Measurements from ENCODE around the gene KCNQ1OT1. TPM values are rescaled to one million over a fixed set of nuclear protein-coding genes. Genes with fewer than 3 reads are reported as not detected.

KCNQ1OT1 gene
- total RNA-seq, 2 donors from 2014 or later, result 5.2 to 6.9 TPM

- no peak overlapping the region for H3K4me3 Mint-ChIP-seq
- no peak overlapping the region for H3K27ac Mint-ChIP-seq
- Histone ChIP-seq H3K27me3 (ENCODE audit: control insufficient read depth, insufficient read depth, low read length, poor library complexity, severe bottlenecking) (no peaks in the 10 kb centered on the region), H3K27ac (ENCODE audit: low read depth, low read length) (no peak overlapping the region), H3K4me1 (ENCODE audit: control insufficient read depth, insufficient read depth, low read length) (no peaks in the 10 kb centered on the region), H3K9me3 (ENCODE audit: control insufficient read depth, low read length) (peaks cover 83% of the 10 kb centered on the region), H3K9ac (ENCODE audit: extremely low read depth, low read length, poor library complexity, severe bottlenecking) (no peak overlapping the region), H3K4me3 (ENCODE audit: low read length) (no peak overlapping the region), H3K36me3 (ENCODE audit: control insufficient read depth, insufficient read depth, low read length) (no peaks in the 10 kb centered on the region)
- peaks cover 76% of the 10 kb centered on the region for H3K27me3 Mint-ChIP-seq (ENCODE audit: insufficient read depth)
- H3K36me3 Mint-ChIP-seq (ENCODE audit: low read depth), result peaks cover 11% of the 10 kb centered on the region
- TF ChIP-seq CTCF (conservative IDR thresholded peaks at IDR 0.05), result no peak
- WGBS, 2 experiments (ENCODE audit: insufficient coverage in 1 of 2, insufficient read length in 1 of 2), result 91 to 92% methylated on average over 11 to 16 of the region's 16 CpGs
- no peaks in the 10 kb centered on the region for H3K4me1 Mint-ChIP-seq
- peaks cover 100% of the 10 kb centered on the region for H3K9me3 Mint-ChIP-seq
- no peak for DNase-seq
These were observed 45.7 kb downstream of the KCNQ1OT1 start for GRCh38 chr11:2653930-2654739.

- H3K9ac ChIP-seq (ENCODE audit: extremely low read depth, low read length, poor library complexity, severe bottlenecking), result no peak overlapping the region
- Mint-ChIP-seq H3K4me3 (no peak overlapping the region), H3K4me1 (no peaks in the 10 kb centered on the region), H3K27ac (no peak overlapping the region), H3K36me3 (ENCODE audit: low read depth) (peaks cover 8% of the 10 kb centered on the region), H3K27me3 (ENCODE audit: insufficient read depth) (peaks cover 73% of the 10 kb centered on the region), H3K9me3 (peaks cover 100% of the 10 kb centered on the region)
- TF ChIP-seq CTCF (conservative IDR thresholded peaks at IDR 0.05), result no peak
- H3K9me3 ChIP-seq (ENCODE audit: control insufficient read depth, low read length), result peaks cover 83% of the 10 kb centered on the region
- no peaks in the 10 kb centered on the region for H3K36me3 ChIP-seq (ENCODE audit: control insufficient read depth, insufficient read depth, low read length)
- no peaks in the 10 kb centered on the region for H3K27me3 ChIP-seq (ENCODE audit: control insufficient read depth, insufficient read depth, low read length, poor library complexity, severe bottlenecking)
- no peak overlapping the region for H3K27ac ChIP-seq (ENCODE audit: low read depth, low read length)
- no peak for DNase-seq
- WGBS, 2 experiments (ENCODE audit: insufficient coverage in 1 of 2, insufficient read length in 1 of 2), result 80 to 82% methylated on average over 1 of the region's 1 CpG
- peak overlapping the region; percentile 62 for H3K4me3 ChIP-seq (ENCODE audit: low read length)
- no peaks in the 10 kb centered on the region for H3K4me1 ChIP-seq (ENCODE audit: control insufficient read depth, insufficient read depth, low read length)
These were observed 46.6 kb downstream of the KCNQ1OT1 start for GRCh38 chr11:2653198-2653551.

- Histone ChIP-seq H3K9ac (ENCODE audit: extremely low read depth, low read length, poor library complexity, severe bottlenecking) (no peak overlapping the region), H3K36me3 (ENCODE audit: control insufficient read depth, insufficient read depth, low read length) (no peaks in the 10 kb centered on the region), H3K27me3 (ENCODE audit: control insufficient read depth, insufficient read depth, low read length, poor library complexity, severe bottlenecking) (no peaks in the 10 kb centered on the region), H3K9me3 (ENCODE audit: control insufficient read depth, low read length) (peaks cover 83% of the 10 kb centered on the region), H3K4me3 (ENCODE audit: low read length) (peak overlapping the region; percentile 62), H3K4me1 (ENCODE audit: control insufficient read depth, insufficient read depth, low read length) (no peaks in the 10 kb centered on the region), H3K27ac (ENCODE audit: low read depth, low read length) (no peak overlapping the region)
- peaks cover 8% of the 10 kb centered on the region for H3K36me3 Mint-ChIP-seq (ENCODE audit: low read depth)
- TF ChIP-seq CTCF (conservative IDR thresholded peaks at IDR 0.05), result no peak
- peaks cover 73% of the 10 kb centered on the region for H3K27me3 Mint-ChIP-seq (ENCODE audit: insufficient read depth)
- H3K27ac Mint-ChIP-seq, result no peak overlapping the region
- no peak for DNase-seq
- H3K9me3 Mint-ChIP-seq, result peaks cover 100% of the 10 kb centered on the region
- WGBS, 2 experiments (ENCODE audit: insufficient coverage in 1 of 2, insufficient read length in 1 of 2), result 86 to 100% methylated on average over 4 to 11 of the region's 11 CpGs
- H3K4me3 Mint-ChIP-seq, result no peak overlapping the region
- no peaks in the 10 kb centered on the region for H3K4me1 Mint-ChIP-seq
These were observed 47.2 kb downstream of the KCNQ1OT1 start for GRCh38 chr11:2652333-2653197.

All from endodermal cell (in vitro differentiated cells).